Aorta (tissue), 5 donors: ENCODE measurements around the gene NR1H2. TPM values are rescaled to one million over a fixed set of nuclear protein-coding genes. Genes with fewer than 3 reads are reported as not detected.

Experiments used
- ATAC-seq: fragments of 200-7000 bp; cut with Tn5 transposase; one replicate; pipeline ENCODE4 v1.9.1; 2022; ENCODE audit warnings: moderate library complexity; ENCODE audit not compliant: low FRiP score
- DNase-seq, 2 donors: peaks; one replicate each; pipeline ENCODE4 v3.0.0-alpha.2; 2020
- H3K27ac ChIP-seq, 2 donors: one replicate each; pipeline ENCODE4 v1.5.1; 2013; ENCODE audit warnings: low read length in 2 of 2, mild to moderate bottlenecking in 2 of 2, moderate library complexity in 2 of 2, control low read depth in 1 of 2, inconsistent platforms in 1 of 2, low read depth in 1 of 2
- H3K27me3 ChIP-seq, 2 donors: one replicate each; pipeline ENCODE4 v1.6.1; 2013; ENCODE audit warnings: control low read depth in 1 of 2, low read length in 1 of 2, mild to moderate bottlenecking in 1 of 2, moderate library complexity in 1 of 2; ENCODE audit not compliant: insufficient read depth in 2 of 2, control insufficient read depth in 1 of 2
- H3K36me3 ChIP-seq, 2 donors: one replicate each; pipeline ENCODE4 v1.6.1; 2013; ENCODE audit warnings: control low read depth in 1 of 2, low read length in 1 of 2, mild to moderate bottlenecking in 1 of 2; ENCODE audit not compliant: insufficient read depth in 2 of 2, control insufficient read depth in 1 of 2
- H3K4me1 ChIP-seq, 2 donors: one replicate each; pipeline ENCODE4 v1.6.1; 2013; ENCODE audit warnings: low read length in 2 of 2, control low read depth in 1 of 2, mild to moderate bottlenecking in 1 of 2, moderate library complexity in 1 of 2; ENCODE audit not compliant: insufficient read depth in 2 of 2, control insufficient read depth in 1 of 2
- H3K4me3 ChIP-seq, 2 donors: one replicate each; pipeline ENCODE4 v1.5.1; 2013; ENCODE audit warnings: low read length in 2 of 2, control low read depth in 1 of 2, mild to moderate bottlenecking in 1 of 2
- H3K9me3 ChIP-seq: one replicate; pipeline ENCODE4 v1.6.1; 2013; ENCODE audit warnings: mild to moderate bottlenecking, low read length; ENCODE audit not compliant: control insufficient read depth
- WGBS, 2 donors: extraction: QIAGEN DNeasy Blood & Tissue Kit; methylation state at CpG; one replicate each; pipeline ENCODE4 v1.1.7; 2013; 5-methylcytosine and 5-hydroxymethylcytosine counted together
- intact Hi-C, 2 donors: fragments of 100-400 bp; cut with DNase I; formaldehyde crosslinking; loops; one replicate each; pipeline versions ENCODE4 v1.14.2 to v1.15.0; 2022
- polyA plus RNA-seq, 2 donors: library from polyadenylated mRNA; stranded (reverse); fragments of 200-250 nt; gene quantifications; one replicate each; pipeline ENCODE4 v1.2.3, GENCODE V29; 2013
- total RNA-seq, 2 donors: library from RNA; stranded (reverse); fragmentation: NEBNext Ultra II Directional; extraction: Animal tissue kit (Norgen Biotek cat#: 25700); gene quantifications; one replicate each; pipeline ENCODE4 v1.2.1, GENCODE V29; 2021
- donor health status: healthy with polysubstance abuse.
- donor health status: Bipolar disorder and iron deficiency.
- donor health status: DM: no; HTN: no; CAD: no.
- donor health status: DM: no; HTN: no; CAD: no.
- donor health status: DM: yes; HTN: yes; CAD: no.

The NR1H2 gene
- total and polyA plus RNA-seq, 4 donors: 53.5 to 126 (median 86.8) TPM

DNA sequence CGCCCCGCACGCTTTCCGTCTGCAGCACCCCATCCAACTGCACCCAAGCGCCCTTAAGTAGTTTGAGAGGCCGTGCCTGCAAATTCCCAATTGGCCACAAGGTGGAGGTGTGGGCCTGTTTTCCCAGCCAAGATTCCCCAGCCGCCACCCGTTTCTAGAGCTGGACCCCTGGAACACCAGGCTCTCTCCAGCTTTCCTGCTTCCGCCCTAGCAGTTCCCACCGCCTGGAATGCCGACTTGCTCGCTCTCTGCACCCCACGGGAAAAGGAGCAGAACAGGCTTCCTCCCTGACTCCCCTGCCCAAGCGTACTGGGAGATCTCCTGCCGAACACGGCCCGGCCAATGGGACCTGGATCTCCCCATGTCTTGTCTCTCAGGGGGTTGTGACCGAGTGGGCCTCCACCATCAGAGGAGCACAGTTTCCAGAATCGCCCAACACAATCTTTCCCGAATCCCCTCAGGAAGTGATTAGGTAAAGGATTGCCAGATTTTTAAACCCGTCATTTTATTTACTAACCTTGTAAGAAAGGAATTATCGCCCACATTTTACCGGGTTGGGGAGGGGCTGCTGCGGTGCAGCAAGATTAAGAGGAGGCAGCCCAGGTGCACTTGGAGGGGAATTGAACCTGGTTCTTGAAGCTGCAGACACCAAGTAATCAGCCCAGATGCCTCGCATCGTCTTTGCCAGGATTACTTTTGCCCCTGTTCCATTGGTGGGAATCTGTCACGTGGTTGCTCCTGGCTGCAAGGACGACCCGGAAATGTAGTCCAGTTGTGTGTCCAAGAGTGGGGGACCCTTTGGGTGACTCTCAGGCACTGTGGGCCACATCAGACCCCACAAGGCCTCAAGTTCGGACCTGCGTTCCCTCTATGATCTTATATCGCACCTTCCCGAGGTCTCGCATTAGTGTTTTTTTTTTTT, 7.3 kb upstream of the NR1H2 start:
- WGBS, 2 donors: 5 to 12% methylated on average over 34 of the region's 34 CpGs
- Histone ChIP-seq H3K4me1 (no peaks in the 10 kb centered on the region), H3K36me3 (no peaks in the 10 kb centered on the region), H3K27ac (peak overlapping the region in 1 of 2 donors; percentile 70), H3K9me3 (no peaks in the 10 kb centered on the region), H3K27me3 (no peaks in the 10 kb centered on the region), H3K4me3 (peak overlapping the region; percentile 48 to 60)
- ATAC-seq (peak; percentile 96), DNase-seq (peak; percentile 89 to 92)
- intact Hi-C loops: loop anchor here in 1 of 2 donors (2.0 kb wide), 1 partner anchor 46 kb away; no protein-coding TSS in a partner anchor

DNA sequence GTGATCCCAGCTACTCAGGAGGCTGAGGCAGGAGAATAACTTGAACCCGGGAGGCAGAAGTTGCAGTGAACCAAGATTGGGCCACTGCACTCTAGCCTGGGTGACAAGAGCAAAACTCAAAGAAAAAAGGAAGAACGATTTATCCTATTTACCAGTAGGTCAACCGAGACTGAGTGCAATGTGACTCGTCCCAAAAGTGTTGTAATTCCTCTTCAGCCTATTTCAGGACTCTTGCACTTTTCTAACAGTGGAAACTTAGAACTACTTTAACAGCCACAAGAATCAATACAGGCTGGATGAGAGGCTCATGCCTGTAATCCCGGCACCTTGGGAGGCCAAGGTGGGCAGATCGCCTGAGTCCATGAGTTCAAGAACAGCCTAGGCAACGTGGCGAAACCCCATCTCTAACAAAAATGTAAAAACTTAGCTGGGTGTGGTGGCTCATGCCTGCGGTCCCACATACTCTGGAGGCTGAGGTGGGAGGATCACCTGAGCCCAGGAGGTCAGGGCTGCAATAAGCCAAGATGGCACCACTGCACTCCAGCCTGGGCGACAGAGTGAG, 4.3 kb upstream of the NR1H2 start:
- Histone ChIP-seq H3K9me3 (no peaks in the 10 kb centered on the region), H3K4me1 (no peaks in the 10 kb centered on the region), H3K36me3 (no peaks in the 10 kb centered on the region), H3K27ac (no peak overlapping the region), H3K4me3 (no peak overlapping the region), H3K27me3 (no peaks in the 10 kb centered on the region)
- no peak for ATAC-seq
- WGBS, 2 donors: 78 to 80% methylated on average over 10 of the region's 10 CpGs
- intact Hi-C loops: no loop called here
- no peak for DNase-seq

DNA sequence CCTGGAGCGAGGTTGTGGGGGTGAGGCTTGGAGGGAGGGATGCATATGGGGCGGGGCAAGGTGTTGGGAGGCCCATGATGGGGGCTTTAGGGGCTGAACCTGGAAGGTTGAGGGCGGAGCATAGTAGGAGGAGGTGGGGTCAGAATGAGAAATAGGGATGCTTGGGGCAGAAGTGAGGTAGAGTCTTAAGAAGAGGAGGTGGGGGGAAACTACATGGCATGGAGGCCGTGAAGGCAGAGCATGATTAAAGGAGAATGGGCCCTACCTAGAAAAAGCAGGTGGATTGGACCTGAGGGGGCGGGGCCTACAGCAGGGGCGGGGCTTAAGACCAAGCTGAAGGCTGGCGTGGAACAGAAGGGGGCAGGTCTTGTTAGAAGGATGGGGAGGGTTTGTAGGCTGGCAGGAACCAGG, 799 bp downstream of the NR1H2 start:
- ATAC-seq: peak; percentile 4
- peaks cover 0 to 14% of the 10 kb centered on the region in 2 donors for H3K36me3 ChIP-seq
- H3K4me1 ChIP-seq: no peaks in the 10 kb centered on the region
- H3K9me3 ChIP-seq: no peaks in the 10 kb centered on the region
- no peaks in the 10 kb centered on the region for H3K27me3 ChIP-seq
- WGBS, 2 donors: 34 to 41% methylated on average over 7 of the region's 7 CpGs
- no peak overlapping the region for H3K27ac ChIP-seq
- DNase-seq: no peak
- H3K4me3 ChIP-seq: no peak overlapping the region
- intact Hi-C loops: no loop called here

DNA sequence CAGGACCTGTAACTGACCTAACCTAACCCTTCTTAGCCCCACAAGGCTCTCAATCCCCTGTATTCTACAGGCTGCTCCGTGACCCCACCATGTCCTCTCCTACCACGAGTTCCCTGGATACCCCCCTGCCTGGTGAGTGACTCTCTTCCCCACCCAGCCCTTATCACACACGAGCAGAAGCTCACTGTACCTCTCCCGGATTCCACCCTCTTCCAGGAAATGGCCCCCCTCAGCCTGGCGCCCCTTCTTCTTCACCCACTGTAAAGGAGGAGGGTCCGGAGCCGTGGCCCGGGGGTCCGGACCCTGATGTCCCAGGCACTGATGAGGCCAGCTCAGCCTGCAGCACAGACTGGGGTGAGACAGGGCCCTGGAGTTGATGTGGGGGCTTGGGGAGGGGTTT, 1.3 kb downstream of the NR1H2 start:
- ATAC-seq (no peak), DNase-seq (no peak)
- H3K4me3 ChIP-seq: no peak overlapping the region
- H3K27ac ChIP-seq: no peak overlapping the region
- no peaks in the 10 kb centered on the region for H3K27me3 ChIP-seq
- H3K4me1 ChIP-seq: no peaks in the 10 kb centered on the region
- H3K9me3 ChIP-seq: no peaks in the 10 kb centered on the region
- intact Hi-C loops: no loop called here
- 66 to 78% methylated on average over 9 of the region's 9 CpGs for WGBS, 2 donors
- peaks cover 0 to 14% of the 10 kb centered on the region in 2 donors for H3K36me3 ChIP-seq

DNA sequence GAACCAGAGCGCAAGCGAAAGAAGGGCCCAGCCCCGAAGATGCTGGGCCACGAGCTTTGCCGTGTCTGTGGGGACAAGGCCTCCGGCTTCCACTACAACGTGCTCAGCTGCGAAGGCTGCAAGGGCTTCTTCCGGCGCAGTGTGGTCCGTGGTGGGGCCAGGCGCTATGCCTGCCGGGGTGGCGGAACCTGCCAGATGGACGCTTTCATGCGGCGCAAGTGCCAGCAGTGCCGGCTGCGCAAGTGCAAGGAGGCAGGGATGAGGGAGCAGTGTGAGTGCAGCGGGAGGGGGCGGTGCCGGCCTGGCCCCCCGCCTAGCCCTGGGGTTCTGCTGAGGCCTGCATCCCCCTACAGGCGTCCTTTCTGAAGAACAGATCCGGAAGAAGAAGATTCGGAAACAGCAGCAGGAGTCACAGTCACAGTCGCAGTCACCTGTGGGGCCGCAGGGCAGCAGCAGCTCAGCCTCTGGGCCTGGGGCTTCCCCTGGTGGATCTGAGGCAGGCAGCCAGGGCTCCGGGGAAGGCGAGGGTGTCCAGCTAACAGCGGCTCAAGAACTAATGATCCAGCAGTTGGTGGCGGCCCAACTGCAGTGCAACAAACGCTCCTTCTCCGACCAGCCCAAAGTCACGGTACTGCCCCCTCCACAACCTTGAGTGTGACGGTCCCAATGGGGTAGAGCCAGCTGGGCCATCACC, 2.1 kb downstream of the NR1H2 start:
- 92 to 94% methylated on average over 36 of the region's 36 CpGs for WGBS, 2 donors
- no peaks in the 10 kb centered on the region for H3K9me3 ChIP-seq
- H3K27ac ChIP-seq: no peak overlapping the region
- H3K36me3 ChIP-seq: peaks cover 0 to 14% of the 10 kb centered on the region in 2 donors
- ATAC-seq: no peak
- intact Hi-C loops: no loop called here
- no peak overlapping the region for H3K4me3 ChIP-seq
- H3K27me3 ChIP-seq: no peaks in the 10 kb centered on the region
- no peak for DNase-seq
- H3K4me1 ChIP-seq: no peaks in the 10 kb centered on the region

DNA sequence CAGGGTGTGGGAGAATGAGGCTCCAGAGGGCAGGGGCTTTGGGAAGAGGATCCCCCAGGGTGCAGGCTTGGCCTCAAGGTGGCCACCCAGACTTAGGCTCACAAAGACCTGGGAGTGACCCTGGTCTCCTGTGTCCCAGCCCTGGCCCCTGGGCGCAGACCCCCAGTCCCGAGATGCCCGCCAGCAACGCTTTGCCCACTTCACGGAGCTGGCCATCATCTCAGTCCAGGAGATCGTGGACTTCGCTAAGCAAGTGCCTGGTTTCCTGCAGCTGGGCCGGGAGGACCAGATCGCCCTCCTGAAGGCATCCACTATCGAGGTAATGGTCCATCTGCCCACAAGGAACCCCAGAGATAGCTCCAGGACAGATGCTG, 2.6 kb downstream of the NR1H2 start:
- no peaks in the 10 kb centered on the region for H3K4me1 ChIP-seq
- H3K36me3 ChIP-seq: peaks cover 0 to 14% of the 10 kb centered on the region in 2 donors
- no peaks in the 10 kb centered on the region for H3K9me3 ChIP-seq
- no peak for ATAC-seq
- H3K27ac ChIP-seq: no peak overlapping the region
- no peaks in the 10 kb centered on the region for H3K27me3 ChIP-seq
- intact Hi-C loops: no loop called here
- DNase-seq: no peak
- H3K4me3 ChIP-seq: no peak overlapping the region
- 91% methylated on average over 10 of the region's 10 CpGs for WGBS, 2 donors

DNA sequence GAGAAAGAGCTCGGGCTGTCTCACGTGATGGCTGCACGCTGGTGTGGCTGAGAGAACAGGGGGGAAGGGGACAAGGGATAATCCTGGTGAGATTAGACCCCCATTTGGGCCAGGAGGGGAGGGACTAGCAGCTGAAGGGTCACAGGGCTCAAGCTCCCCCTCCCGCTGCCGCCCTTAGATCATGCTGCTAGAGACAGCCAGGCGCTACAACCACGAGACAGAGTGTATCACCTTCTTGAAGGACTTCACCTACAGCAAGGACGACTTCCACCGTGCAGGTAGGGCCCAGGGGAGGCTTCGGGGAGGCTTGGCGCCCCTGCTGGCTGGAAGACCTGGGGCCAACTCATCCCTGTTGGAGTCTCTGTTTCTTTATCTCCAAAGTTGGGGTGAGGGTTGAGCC, 3.3 kb downstream of the NR1H2 start:
- Histone ChIP-seq H3K4me1 (no peaks in the 10 kb centered on the region), H3K4me3 (no peak overlapping the region), H3K27ac (no peak overlapping the region), H3K36me3 (peaks cover 0 to 14% of the 10 kb centered on the region in 2 donors), H3K27me3 (no peaks in the 10 kb centered on the region), H3K9me3 (no peaks in the 10 kb centered on the region)
- DNase-seq (no peak), ATAC-seq (no peak)
- intact Hi-C loops: no loop called here
- WGBS, 2 donors: 92 to 93% methylated on average over 11 of the region's 11 CpGs

DNA sequence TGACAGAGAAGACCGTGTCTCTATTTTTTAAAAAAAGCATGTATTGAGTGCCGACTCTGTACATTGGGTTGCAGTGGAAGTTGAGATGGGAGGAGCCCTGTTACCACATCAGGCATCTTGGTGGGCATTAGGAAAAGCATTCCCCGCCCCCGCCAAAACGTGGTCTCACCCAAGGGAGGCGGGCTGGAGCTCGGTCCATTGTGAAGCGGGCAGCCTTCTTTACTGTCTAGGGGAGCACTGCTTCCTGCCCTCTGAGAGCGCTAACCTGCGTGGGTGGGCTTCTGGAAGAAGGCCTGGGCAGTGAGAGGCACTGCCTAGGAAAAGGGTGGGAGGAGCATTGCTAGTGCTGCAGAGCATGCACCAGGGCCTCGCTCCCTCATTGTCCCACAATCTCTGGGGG, 3.9 kb downstream of the NR1H2 start:
- no peaks in the 10 kb centered on the region for H3K9me3 ChIP-seq
- DNase-seq (no peak), ATAC-seq (no peak)
- no peaks in the 10 kb centered on the region for H3K27me3 ChIP-seq
- WGBS, 2 donors: 74 to 82% methylated on average over 11 of the region's 11 CpGs
- H3K4me1 ChIP-seq: no peaks in the 10 kb centered on the region
- no peak overlapping the region for H3K4me3 ChIP-seq
- H3K27ac ChIP-seq: no peak overlapping the region
- H3K36me3 ChIP-seq: peaks cover 0 to 14% of the 10 kb centered on the region in 2 donors
- intact Hi-C loops: no loop called here
